Calu3 (cell line): Measurements from ENCODE around the gene PPP1R14B. TPM values are rescaled to one million over a fixed set of nuclear protein-coding genes. Genes with fewer than 3 reads are reported as not detected.

Experiments
- BruUV-seq: library from RNA; stranded (reverse); fragments of 400-500 nt; replicated peaks from 2 replicates; lab custom pipeline; 2021; lab: Mats Ljungman, UMichigan
- CTCF ChIA-PET: fragments of 300-600 bp; sonication (Branson Sonifier 250); formaldehyde crosslinking; loops from one replicate; lab custom pipeline; 2022; ENCODE audit warnings: antibody characterized with exemption; lab: Charles Lee
- DNase-seq: peaks from one replicate; pipeline ENCODE4 v3.0.0; 2022
- H3K27ac Mint-ChIP-seq: one replicate; pipeline ENCODE4 v1.8.0; 2022; ENCODE audit warnings: mixed read lengths; ENCODE audit not compliant: unreplicated experiment
- H3K27me3 Mint-ChIP-seq: one replicate; pipeline ENCODE4 v1.8.0; 2022; ENCODE audit warnings: mixed read lengths; ENCODE audit not compliant: unreplicated experiment
- H3K36me3 Mint-ChIP-seq: one replicate; pipeline ENCODE4 v1.8.0; 2022; ENCODE audit warnings: mild to moderate bottlenecking, moderate library complexity, mixed read lengths; ENCODE audit not compliant: insufficient read depth, unreplicated experiment
- H3K4me1 Mint-ChIP-seq: one replicate; pipeline ENCODE4 v1.8.0; 2022; ENCODE audit warnings: mild to moderate bottlenecking, low read depth, mixed read lengths; ENCODE audit not compliant: unreplicated experiment
- H3K4me3 Mint-ChIP-seq: one replicate; pipeline ENCODE4 v1.8.0; 2022; ENCODE audit warnings: mild to moderate bottlenecking, low read depth, moderate library complexity, mixed read lengths; ENCODE audit not compliant: unreplicated experiment
- H3K9me3 Mint-ChIP-seq: one replicate; pipeline ENCODE4 v1.8.0; 2022; ENCODE audit warnings: low read depth, mixed read lengths; ENCODE audit not compliant: unreplicated experiment
- CTCF ChIP-seq: fragments of 200-600 bp; IDR thresholded peaks from one replicate; pipeline ENCODE4 v1.8.0; 2022; ENCODE audit warnings: antibody characterized with exemption; ENCODE audit not compliant: unreplicated experiment
- intact Hi-C: fragments of 100-400 bp; cut with micrococcal nuclease; formaldehyde crosslinking; loops from one replicate; pipeline ENCODE4 v1.10.0; 2022; ENCODE audit not compliant: unreplicated experiment
- total RNA-seq: library from RNA; stranded (reverse); gene quantifications from 2 replicates; pipeline ENCODE4 v1.2.3, GENCODE V29; 2022

Gene PPP1R14B
- total RNA-seq, 1 experiment from 2014 or later: 334 TPM

- CTCF ChIA-PET: no interaction called here
- Mint-ChIP-seq H3K9me3 (no peaks in the 10 kb centered on the region), H3K4me1 (peaks cover 7% of the 10 kb centered on the region), H3K27me3 (peaks cover 83% of the 10 kb centered on the region), H3K27ac (no peak overlapping the region), H3K4me3 (peak overlapping the region; percentile 24), H3K36me3 (peaks cover 7% of the 10 kb centered on the region)
- DNase-seq: no peak
- intact Hi-C loops: no loop called here
- BruUV-seq: no TSS peak
- no peak for TF ChIP-seq CTCF
Measured at GRCh38 chr11:64292460-64293254, 45.9 kb upstream of the PPP1R14B start.

GRCh38 chr11:64291752-64292459 lies 45.2 kb upstream of the PPP1R14B start:
- Mint-ChIP-seq H3K36me3 (peaks cover 9% of the 10 kb centered on the region), H3K27ac (no peak overlapping the region), H3K4me3 (peak overlapping the region; percentile 24), H3K4me1 (peaks cover 9% of the 10 kb centered on the region), H3K27me3 (peaks cover 76% of the 10 kb centered on the region), H3K9me3 (no peaks in the 10 kb centered on the region)
- no peak for DNase-seq
- intact Hi-C loops: no loop called here
- CTCF ChIA-PET: no interaction called here
- BruUV-seq: no TSS peak
- TF ChIP-seq CTCF: no peak

GRCh38 chr11:64291262-64291751 lies 44.6 kb upstream of the PPP1R14B start, which contains the start of gene KCNK4:
Gene KCNK4 (plus strand): TSS chr11:64291302. CDS start chr11:64293019, 1,717 bp downstream.
- peaks cover 15% of the 10 kb centered on the region for H3K4me1 Mint-ChIP-seq
- no peak within 1 kb of the TSS for H3K27ac Mint-ChIP-seq
- H3K4me3 Mint-ChIP-seq: peak within 1 kb of the TSS; percentile 12
- CTCF ChIA-PET: interaction anchor here (1.2 kb wide), 1 partner anchor 7 kb away, joined by 3 read pairs; no protein-coding TSS in a partner anchor
- DNase-seq: no peak
- H3K36me3 Mint-ChIP-seq: peaks cover 12% of the 10 kb centered on the region
- intact Hi-C loops: no loop called here
- H3K9me3 Mint-ChIP-seq: no peaks in the 10 kb centered on the region
- H3K27me3 Mint-ChIP-seq: peaks cover 70% of the 10 kb centered on the region
- BruUV-seq: no TSS peak
- no peak for TF ChIP-seq CTCF

GRCh38 chr11:64290352-64291261 lies 43.9 kb upstream of the PPP1R14B start:
- CTCF ChIA-PET: interaction anchor here (0.8 to 1.2 kb wide), 2 partner anchors 8 to 86 kb away, joined by 3 to 4 read pairs; no protein-coding TSS in a partner anchor
- Mint-ChIP-seq H3K36me3 (peaks cover 14% of the 10 kb centered on the region), H3K4me1 (peaks cover 17% of the 10 kb centered on the region), H3K27me3 (peaks cover 63% of the 10 kb centered on the region), H3K9me3 (no peaks in the 10 kb centered on the region), H3K4me3 (peak overlapping the region; percentile 12), H3K27ac (no peak overlapping the region)
- DNase-seq: no peak
- intact Hi-C loops: no loop called here
- no peak for TF ChIP-seq CTCF
- no TSS peak for BruUV-seq
